Measurements from ENCODE around the gene NME5.
"Not testable (repeated sequence)": the region's sequence is repeated elsewhere in the genome, so short reads cannot be mapped to it uniquely, and the experiment has no call there.

- TF ChIP-seq CTCF (conservative IDR thresholded peaks at IDR 0.05); EZH2 (IDR thresholded peaks at IDR 0.05; ENCODE audit: low read depth): not testable (repeated sequence)
These were observed 16.7 kb upstream of the NME5 start for GRCh38 chr5:138155977-138156376.

All from PC-9 (cell line).